Right lobe of liver (tissue), 6 donors: ENCODE measurements around the gene SART1. TPM values are rescaled to one million over a fixed set of nuclear protein-coding genes. Genes with fewer than 3 reads are reported as not detected.
A peak's percentile ranks its signal among the peaks of the same experiment; 100 is the strongest.

Source experiments
- ATAC-seq, 4 donors: fragments of 200-7000 bp; cut with Tn5 transposase; one replicate each; pipeline ENCODE4 v1.9.1; 2020; ENCODE audit warnings: mild to moderate bottlenecking in 4 of 4, moderate library complexity in 4 of 4
- DNase-seq, 3 donors: peaks; one replicate each; pipeline ENCODE4 v3.0.0-alpha.2; 2020
- H3K27ac ChIP-seq, 3 donors: fragments of 200-600 bp; one replicate each; pipeline ENCODE4 v1.8.0; 2022
- H3K27me3 ChIP-seq, 2 donors: fragments of 200-600 bp; one replicate each; pipeline ENCODE4 v1.8.0; 2022
- H3K36me3 ChIP-seq, 4 donors: fragments of 200-600 bp; sonication (generic) in 1 of 4; one replicate each; pipeline versions ENCODE4 v1.5.1 to v1.8.0; 2017 to 2022; ENCODE audit warnings: control low read depth in 1 of 4
- H3K4me1 ChIP-seq, 4 donors: fragments of 200-600 bp; sonication (generic) in 1 of 4; one replicate each; pipeline versions ENCODE4 v1.5.1 to v1.8.0; 2017 to 2022; ENCODE audit warnings: control low read depth in 1 of 4
- H3K4me3 ChIP-seq, 3 donors: fragments of 200-600 bp; one replicate each; pipeline ENCODE4 v1.8.0; 2022
- H3K9me3 ChIP-seq, 4 donors: fragments of 200-600 bp; sonication (generic) in 1 of 4; one replicate each; pipeline versions ENCODE4 v1.5.1 to v1.8.0; 2017 to 2022; ENCODE audit warnings: control low read depth in 1 of 4
- CTCF ChIP-seq, 4 donors: fragments of 200-600 bp in 3 of 4; fragments of 450-650 bp in 1 of 4; IDR thresholded peaks; one replicate each; pipeline versions ENCODE4 v1.5.1 to v1.8.0; 2016 to 2022; ENCODE audit warnings: antibody characterized with exemption in 4 of 4, mild to moderate bottlenecking in 2 of 4
- POLR2A ChIP-seq: fragments of 450-650 bp; IDR thresholded peaks from one replicate; pipeline ENCODE4 v1.6.1; 2017; ENCODE audit warnings: antibody characterized with exemption, mild to moderate bottlenecking
- WGBS: methylation state at CpG from one replicate; pipeline ENCODE4 v1.1.6; 2018; ENCODE audit warnings: low coverage, low lambda C conversion rate; ENCODE audit not compliant: insufficient coverage; ENCODE audit errors: missing lambda C conversion rate; 5-methylcytosine and 5-hydroxymethylcytosine counted together
- intact Hi-C, 2 donors: fragments of 100-400 bp; cut with DNase I; formaldehyde crosslinking; loops; one replicate each; pipeline versions ENCODE4 v1.11.2 to v1.14.1; 2022
- total RNA-seq, 6 experiments: library from RNA; depleted of rRNA in 2 of 6; stranded (reverse); fragments of >200 nt in 2 of 6; fragmentation: NEBNext Ultra II Directional in 3 of 6; extraction: Animal tissue kit (Norgen Biotek cat#: 25700) in 3 of 6; gene quantifications; one replicate each; pipeline versions ENCODE4 v1.1.0 to v1.2.4, GENCODE V29; 2016 to 2023
- donor health status: DM: no; HTN: yes; CAD: no.
- donor health status: DM: no; HTN: no; CAD: no.
- donor health status: DM: no; HTN: no; CAD: no.
- donor health status: DM: no; HTN: yes; CAD: no.
- donor health status: DM: no; HTN: yes; CAD: no.

Gene SART1
- total RNA-seq, 6 experiments from 2014 or later, result 14.3 to 34.1 (median 20.6) TPM

GRCh38 chr11:65944767-65945166, 16.8 kb upstream of the SART1 start:
- no peak overlapping the region for H3K27ac ChIP-seq
- H3K9me3 ChIP-seq, result no peaks in the 10 kb centered on the region
- peak in 2 of 4 donors; percentile 41 to 69 for ATAC-seq
- intact Hi-C loops, result no loop called here
- no peak overlapping the region for H3K4me3 ChIP-seq
- 39% methylated on average over 5 of the region's 8 CpGs for WGBS
- H3K36me3 ChIP-seq, result no peaks in the 10 kb centered on the region
- no peak for DNase-seq
- no peaks in the 10 kb centered on the region for H3K4me1 ChIP-seq
- TF ChIP-seq POLR2A (no peak), CTCF (IDR thresholded peaks at IDR 0.05) (no peak)
- H3K27me3 ChIP-seq, result no peaks in the 10 kb centered on the region

GRCh38 chr11:65945430-65945911, 16.1 kb upstream of the SART1 start, which contains the start of gene TSGA10IP:
Gene TSGA10IP, plus strand, starts transcription at chr11:65945480. Its CDS starts 196 bp downstream, at chr11:65945676.
- Histone ChIP-seq H3K27ac (no peak within 1 kb of the TSS), H3K9me3 (no peaks in the 10 kb centered on the region), H3K4me1 (no peaks in the 10 kb centered on the region), H3K4me3 (no peak within 1 kb of the TSS), H3K27me3 (no peaks in the 10 kb centered on the region), H3K36me3 (no peaks in the 10 kb centered on the region)
- DNase-seq, result no peak
- ATAC-seq, result no peak
- TF ChIP-seq CTCF (IDR thresholded peaks at IDR 0.05) (no peak), POLR2A (no peak)
- 82% methylated on average over 6 of the region's 13 CpGs for WGBS
- intact Hi-C loops, result no loop called here

- no peaks in the 10 kb centered on the region for H3K27me3 ChIP-seq
- no peak for DNase-seq
- H3K27ac ChIP-seq, result no peak overlapping the region
- TF ChIP-seq CTCF (IDR thresholded peaks at IDR 0.05) (no peak), POLR2A (no peak)
- no peak for ATAC-seq
- 100% methylated on average over 4 of the region's 11 CpGs for WGBS
- intact Hi-C loops, result no loop called here
- H3K9me3 ChIP-seq, result no peaks in the 10 kb centered on the region
- H3K36me3 ChIP-seq, result no peaks in the 10 kb centered on the region
- no peak overlapping the region for H3K4me3 ChIP-seq
- no peaks in the 10 kb centered on the region for H3K4me1 ChIP-seq
Measured at GRCh38 chr11:65945941-65946558, 15.5 kb upstream of the SART1 start.

GRCh38 chr11:65946655-65947054, 14.9 kb upstream of the SART1 start:
- DNase-seq (no peak), ATAC-seq (peak in 1 of 4 donors; percentile 11)
- Histone ChIP-seq H3K4me3 (no peak overlapping the region), H3K36me3 (no peaks in the 10 kb centered on the region), H3K27me3 (no peaks in the 10 kb centered on the region), H3K9me3 (no peaks in the 10 kb centered on the region), H3K4me1 (peaks cover 0 to under 1% (median 0%) of the 10 kb centered on the region in 4 donors), H3K27ac (no peak overlapping the region)
- intact Hi-C loops, result no loop called here
- TF ChIP-seq CTCF (IDR thresholded peaks at IDR 0.05) (no peak), POLR2A (no peak)
- 87% methylated on average over 3 of the region's 4 CpGs for WGBS
